NCI-H2171 treated with DMSO at 0.1 percent for 48 hours (cell line): Measurements from ENCODE around the gene PCOLCE2.

Source experiments
- DNase-seq: peaks from one replicate; lab custom pipeline; 2025; lab: John Stamatoyannopoulos, UW

Gene PCOLCE2

GRCh38 chr3:142808103-142808917 is 80.6 kb downstream of the PCOLCE2 start:
- no peak for DNase-seq

GRCh38 chr3:142802891-142803290 is 86.0 kb downstream of the PCOLCE2 start:
- DNase-seq, result no peak

GRCh38 chr3:142801746-142802145 is 87.1 kb downstream of the PCOLCE2 start:
- DNase-seq, result no peak

- no peak for DNase-seq
Measured at GRCh38 chr3:142796823-142797222, 92.1 kb downstream of the PCOLCE2 start.

- no peak for DNase-seq
Measured at GRCh38 chr3:142795332-142795731, 93.6 kb downstream of the PCOLCE2 start.

- no peak for DNase-seq
Measured at GRCh38 chr3:142794508-142794907, 94.4 kb downstream of the PCOLCE2 start.

GRCh38 chr3:142787719-142788118 is 101.2 kb downstream of the PCOLCE2 start:
- no peak for DNase-seq

GRCh38 chr3:142785996-142786395 is 102.9 kb downstream of the PCOLCE2 start:
- DNase-seq, result no peak

- DNase-seq, result no peak
Measured at GRCh38 chr3:142784228-142784627, 104.7 kb downstream of the PCOLCE2 start.

GRCh38 chr3:142782616-142783015 is 106.3 kb downstream of the PCOLCE2 start:
- no peak for DNase-seq

GRCh38 chr3:142779591-142779990 is 109.3 kb downstream of the PCOLCE2 start:
- no peak for DNase-seq

GRCh38 chr3:142778541-142778940 is 110.3 kb downstream of the PCOLCE2 start:
- no peak for DNase-seq

GRCh38 chr3:142777927-142778326 is 111.0 kb downstream of the PCOLCE2 start:
- DNase-seq, result no peak

- no peak for DNase-seq
Measured at GRCh38 chr3:142768338-142768737, 120.5 kb downstream of the PCOLCE2 start.
